Activated CD4-positive, CD25-positive, alpha-beta regulatory T cell treated with anti-CD3 and anti-CD28 coated beads, Interleukin-2, amount 50 U/mL, for 24 hours (primary cell): ENCODE measurements around the gene NRCAM.
"Not testable (repeated sequence)": the region's sequence is repeated elsewhere in the genome, so short reads cannot be mapped to it uniquely, and the experiment has no call there.

ENCODE experiments used
- ATAC-seq, 2 donors: fragments of 150-1000 bp; cut with Tn5 transposase; one replicate each; pipeline ENCODE4 v1.10.0; 2021; ENCODE audit warnings: mild to moderate bottlenecking in 1 of 2, moderate library complexity in 1 of 2

The NRCAM gene

DNA sequence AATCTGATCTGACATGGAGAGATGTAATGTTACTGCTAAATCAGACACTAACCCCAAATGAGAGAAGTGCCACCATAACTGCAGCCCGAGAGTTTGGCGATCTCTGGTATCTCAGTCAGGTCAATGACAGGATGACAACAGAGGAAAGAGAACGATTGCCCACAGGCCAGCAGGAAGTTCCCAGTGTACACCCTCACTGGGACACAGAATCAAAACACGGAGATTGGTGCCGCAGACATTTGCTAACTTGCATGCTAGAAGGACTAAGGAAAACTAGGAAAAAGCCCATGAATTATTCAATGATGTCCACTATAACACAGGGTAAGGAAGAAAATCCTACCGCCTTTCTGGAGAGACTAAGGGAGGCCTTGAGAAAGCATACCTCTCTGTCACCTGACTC is 115.8 kb downstream of the NRCAM start:
- ATAC-seq: not testable (repeated sequence)

DNA sequence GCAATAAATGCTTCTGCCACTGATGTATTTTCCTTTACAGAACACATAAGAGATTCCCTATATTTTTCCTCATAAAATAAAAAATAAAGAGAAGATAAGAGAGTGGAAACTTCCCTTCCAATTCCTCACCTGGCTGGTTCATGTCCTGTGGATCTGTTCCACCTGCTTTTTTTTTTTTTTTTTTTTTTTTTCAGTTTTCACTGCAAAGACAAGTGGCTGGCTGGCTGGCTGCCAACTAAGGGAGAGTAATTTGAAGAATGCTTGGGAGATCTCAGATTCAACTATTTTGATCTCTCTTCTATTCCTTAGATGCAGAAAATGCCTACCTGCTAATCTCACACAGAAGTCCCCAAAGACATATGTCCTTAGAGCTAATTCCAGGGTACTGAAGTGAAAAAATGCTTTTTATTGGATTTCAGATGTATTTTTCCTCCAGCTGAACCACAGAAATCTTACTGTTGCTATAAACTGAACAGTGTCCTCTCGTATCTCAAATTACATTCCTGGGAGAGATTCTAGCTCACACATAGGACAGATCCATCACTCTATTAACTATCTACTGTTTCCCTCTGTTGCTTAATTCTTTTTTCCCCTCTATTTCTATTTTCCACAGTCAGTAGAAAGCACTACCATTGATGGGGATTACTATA is 120.8 kb downstream of the NRCAM start:
- no peak for ATAC-seq

DNA sequence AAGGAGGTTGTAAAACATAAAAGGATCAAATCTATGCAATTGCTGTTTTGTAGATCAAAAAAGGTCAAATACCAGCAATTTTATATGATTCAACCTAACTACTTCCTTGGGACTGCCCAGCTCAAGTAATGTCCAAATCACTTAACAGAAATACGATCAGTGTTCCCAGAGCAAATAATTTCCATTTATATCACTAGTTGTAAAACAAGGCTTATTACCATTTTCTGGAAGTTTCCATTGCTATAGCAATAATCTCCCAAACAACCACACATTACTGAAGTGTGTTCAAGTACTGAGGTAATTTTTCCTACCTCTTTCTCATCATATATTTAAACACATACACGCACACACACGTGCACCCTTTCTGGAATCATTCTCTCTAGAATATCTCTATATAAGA is 123.3 kb downstream of the NRCAM start:
- no peak for ATAC-seq

DNA sequence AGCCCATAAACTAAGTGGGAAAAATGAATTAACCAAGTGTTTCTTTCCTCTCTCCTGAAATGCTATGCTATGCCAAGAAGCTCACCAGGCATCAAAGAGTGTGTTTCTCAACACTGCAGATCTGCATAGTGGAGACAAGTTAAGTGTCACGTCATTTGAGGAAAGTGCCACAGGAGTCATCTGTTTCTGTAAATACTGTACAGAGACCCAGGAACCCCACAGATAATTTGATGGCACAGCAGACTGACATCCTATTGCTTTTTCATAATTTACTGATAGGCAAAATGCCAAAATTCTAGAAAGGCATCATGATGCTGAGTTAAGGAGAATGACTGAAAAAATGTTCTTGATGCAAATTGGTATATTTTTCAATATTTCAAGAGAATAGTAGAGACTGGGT is 124.3 kb downstream of the NRCAM start:
- ATAC-seq: no peak

DNA sequence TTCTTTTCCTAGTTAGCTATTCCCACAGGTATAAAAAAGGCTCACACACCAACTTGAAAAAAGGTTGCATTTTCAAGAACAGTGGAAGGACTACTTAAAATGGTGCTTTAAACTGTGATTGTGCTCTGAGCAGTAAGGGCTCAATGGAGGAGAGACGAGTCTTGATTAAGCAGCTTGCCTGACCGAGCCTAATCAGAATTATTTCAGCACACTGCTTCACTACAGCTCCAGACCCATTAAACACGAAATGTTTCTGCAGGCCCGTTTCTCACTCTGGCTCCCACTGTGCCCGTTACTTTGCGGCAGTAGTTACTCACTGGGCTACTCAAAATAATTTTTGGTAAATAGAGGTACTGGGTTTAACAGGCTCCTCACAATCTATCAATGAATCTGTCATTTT is 126.0 kb downstream of the NRCAM start:
- ATAC-seq: no peak

DNA sequence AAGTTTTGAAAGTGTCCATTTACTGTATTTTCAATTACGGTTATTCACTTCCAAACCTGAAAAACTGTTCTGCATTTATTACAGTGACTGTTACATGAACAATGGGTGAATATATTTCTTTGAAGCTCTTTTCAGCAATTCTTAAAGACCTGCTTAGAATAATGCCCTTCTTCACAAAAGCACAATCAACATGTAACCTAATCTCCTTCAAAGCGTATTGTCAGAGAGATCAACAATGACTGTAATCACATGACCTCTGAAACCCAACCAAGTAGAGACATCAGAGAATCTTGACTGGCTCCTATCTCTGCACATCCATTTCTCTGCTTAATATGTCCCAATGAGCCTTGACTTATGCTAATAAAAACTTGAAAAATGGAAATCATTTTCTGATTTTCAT is 126.7 kb downstream of the NRCAM start:
- no peak for ATAC-seq

DNA sequence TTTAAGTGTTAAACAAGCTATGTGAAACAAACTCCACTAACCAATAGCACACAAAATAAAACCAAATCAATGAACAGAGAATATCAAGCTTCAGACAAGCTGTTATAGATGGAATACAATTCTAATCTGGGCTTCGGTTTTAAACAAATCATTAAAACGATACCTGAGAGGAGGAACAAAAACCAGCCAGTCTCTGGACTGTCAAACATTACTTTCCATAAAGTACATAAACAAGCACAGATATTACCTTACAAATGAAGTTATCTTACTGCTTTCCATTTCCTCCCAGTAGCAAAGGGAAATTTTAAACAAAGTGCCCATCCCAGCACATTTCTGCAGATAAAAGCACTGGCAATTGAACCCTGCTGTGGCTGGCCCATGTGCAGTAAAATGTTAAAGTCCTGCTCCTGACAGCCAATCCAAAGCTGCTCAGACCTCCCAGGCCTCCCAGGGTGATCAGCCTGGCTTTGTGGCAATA is 128.0 kb downstream of the NRCAM start:
- no peak for ATAC-seq

DNA sequence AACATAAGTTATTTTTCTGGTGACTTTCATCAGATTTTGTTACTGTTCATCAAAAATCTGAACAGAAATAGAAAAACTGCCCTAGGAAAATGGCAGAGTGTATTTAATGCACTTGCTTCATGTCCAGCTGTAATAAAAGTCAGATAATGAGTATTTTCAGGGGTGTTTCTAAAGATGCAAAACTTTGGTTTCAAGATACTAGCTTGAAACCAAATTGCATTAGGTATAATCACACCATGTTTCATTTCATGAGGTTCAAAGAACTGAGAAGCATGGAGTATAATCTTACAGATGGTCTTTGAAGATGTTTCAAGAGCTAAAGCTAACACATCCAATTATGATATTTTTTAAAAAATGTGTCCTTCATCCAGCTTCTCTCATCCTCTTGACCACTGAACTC is 128.9 kb downstream of the NRCAM start:
- no peak for ATAC-seq

DNA sequence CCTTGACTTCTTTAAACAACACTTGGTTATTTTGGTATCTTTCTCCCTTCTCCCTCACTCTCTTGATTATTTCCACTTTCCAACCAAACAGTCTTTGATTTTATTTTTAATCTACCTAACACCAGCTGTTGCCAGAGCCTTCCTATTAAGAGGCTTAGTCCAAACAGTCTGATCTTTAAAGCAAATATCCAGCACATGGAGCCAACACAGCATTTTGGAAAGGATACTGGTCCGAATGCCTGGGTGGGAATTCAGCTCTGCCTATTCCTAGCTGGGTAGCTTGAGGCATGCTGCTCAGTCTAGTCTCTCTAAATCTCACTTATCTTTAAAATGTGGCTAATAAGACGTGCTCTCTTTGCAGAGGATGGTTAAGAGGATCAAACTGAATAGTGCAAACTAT is 129.3 kb downstream of the NRCAM start:
- no peak for ATAC-seq

DNA sequence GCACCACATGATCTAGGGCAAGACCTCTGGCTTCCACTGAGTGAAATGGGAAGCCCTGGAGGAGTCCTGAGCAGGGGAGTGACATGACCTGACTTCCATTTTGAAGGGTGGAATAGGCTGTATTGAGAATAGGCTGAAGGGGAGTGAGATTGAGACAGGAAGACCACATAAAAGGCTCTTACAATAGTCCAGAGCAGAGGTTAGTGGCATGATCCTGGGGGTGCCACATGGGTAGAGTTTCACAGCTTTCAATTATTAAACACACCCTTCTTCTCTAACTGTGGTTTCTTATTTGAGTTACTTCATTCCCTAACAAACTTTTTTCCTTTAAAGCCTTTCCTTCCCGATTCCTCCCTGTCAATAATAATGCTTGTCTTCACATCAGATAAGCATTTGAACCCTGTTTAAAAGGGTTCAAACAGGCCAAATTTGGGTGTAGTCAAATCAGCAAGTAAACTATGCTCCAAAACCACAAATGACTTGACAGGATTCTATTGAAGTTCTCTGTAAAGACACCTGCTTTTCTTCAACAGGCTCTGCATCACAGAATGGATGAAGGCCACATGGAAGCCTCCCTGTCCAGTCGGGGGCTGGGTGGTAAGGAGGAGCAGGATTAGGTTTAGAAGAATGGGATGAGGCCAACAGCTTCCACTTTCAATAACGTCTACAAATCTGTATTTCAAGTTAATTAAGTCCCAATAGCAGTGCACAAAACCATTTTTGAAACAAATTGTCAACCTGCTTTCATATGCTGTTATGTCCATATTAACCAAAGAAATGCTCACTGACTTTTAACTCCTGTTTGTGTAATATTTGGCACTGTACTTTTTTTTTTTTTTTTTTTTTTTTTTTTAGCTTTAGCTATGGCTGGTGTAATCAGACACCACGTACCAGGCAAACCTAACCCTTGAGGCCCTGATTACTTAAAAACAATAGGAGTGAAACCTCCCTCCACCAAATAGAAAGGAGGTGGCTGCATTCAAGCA is 131.9 kb downstream of the NRCAM start:
- ATAC-seq: no peak

DNA sequence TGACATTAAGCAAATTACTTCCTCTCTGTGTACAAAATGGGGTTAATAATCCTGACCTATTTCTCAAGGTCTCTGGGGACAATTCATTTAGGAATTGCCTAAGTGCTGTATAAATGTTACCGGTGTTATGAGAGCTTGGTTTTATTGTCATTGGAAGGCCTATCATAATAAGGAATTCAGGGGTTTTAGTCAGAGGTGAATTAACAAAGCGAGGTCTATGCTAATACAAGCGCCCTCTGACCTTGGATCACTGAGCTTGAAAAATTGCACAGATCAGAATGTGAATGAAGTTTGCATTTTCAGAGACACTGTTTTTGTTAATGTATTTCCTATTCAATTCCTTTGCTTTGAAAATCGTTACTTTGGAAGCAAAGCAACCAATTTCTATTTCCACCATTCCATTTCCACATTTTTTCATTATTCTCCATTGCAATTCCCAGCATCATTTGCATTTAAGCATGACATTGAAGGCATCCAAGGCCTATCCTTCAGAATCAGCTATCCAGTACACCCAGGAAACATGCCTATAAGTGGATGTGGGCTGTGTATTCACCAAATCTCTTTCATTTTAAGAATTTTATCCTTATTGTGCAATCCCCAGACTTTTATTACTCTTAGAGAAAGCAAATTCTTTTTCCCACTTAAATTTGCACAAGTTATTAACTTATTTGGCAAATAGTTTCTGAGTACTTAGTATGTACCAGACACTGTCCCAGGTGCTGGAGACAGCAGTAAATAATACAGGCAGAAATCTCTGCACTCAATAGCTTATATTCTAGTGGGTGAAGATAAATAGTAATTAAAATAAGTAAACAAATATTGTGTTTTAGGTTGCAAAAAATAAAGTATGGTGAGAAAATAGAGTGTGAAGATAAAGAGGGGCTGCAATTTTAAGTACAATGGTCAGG is 133.1 kb downstream of the NRCAM start:
- no peak for ATAC-seq

DNA sequence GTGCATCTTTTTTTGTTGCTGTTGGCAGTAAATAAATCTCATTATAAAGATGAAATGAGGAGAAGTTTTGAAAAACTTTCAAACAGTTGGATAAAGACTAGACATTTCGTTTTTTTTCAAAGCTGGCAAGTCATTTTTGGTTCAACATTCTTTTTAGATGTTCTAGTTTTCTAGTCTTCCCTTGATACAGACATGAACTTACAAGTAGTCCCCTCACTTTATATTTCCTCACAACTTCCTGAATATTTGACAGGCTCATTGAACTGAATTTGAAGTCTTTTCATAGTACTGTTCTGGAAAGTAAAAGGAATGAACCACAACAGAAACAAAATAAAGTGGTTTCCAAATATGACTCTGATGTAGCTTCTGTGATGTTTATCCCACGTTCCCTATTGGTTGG is 134.2 kb downstream of the NRCAM start:
- ATAC-seq: no peak

DNA sequence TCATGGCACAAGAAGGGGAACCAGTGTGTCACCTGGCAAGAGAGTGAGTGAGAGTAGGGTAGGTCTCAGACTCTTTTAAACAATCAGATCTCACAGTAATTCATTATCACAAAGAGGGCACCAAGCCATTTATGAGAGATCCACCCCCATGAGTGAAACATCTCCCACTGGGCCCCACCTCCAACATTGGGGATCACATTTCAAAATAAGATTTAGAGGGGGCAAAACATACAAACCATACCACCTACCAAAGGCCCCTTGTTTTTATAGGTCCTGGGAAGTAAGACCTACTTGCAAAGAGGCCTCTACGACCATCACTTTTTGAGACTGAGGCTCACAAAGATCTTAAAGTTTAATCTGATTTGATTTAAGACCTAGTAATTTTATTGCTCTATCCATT is 134.9 kb downstream of the NRCAM start:
- no peak for ATAC-seq

DNA sequence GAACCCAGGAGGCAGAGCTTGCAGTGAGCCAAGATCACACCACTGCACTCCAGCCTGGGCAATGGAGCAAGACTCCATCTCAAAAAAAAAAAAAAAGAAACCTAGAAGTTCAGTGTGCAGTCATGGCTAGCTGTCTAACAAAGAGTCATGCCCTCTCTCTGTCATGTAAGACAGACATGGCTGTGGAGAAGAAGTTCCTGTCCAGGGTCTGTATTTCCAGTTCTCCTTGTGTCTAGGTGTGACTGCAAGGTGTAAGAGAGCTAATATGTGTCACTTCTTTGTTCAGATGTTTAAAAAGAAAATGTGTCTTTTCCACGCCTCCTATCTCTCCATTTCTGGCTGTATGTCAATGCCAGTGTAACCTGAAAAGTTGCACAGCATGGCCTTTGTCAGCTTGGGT is 139.5 kb downstream of the NRCAM start:
- ATAC-seq: no peak

DNA sequence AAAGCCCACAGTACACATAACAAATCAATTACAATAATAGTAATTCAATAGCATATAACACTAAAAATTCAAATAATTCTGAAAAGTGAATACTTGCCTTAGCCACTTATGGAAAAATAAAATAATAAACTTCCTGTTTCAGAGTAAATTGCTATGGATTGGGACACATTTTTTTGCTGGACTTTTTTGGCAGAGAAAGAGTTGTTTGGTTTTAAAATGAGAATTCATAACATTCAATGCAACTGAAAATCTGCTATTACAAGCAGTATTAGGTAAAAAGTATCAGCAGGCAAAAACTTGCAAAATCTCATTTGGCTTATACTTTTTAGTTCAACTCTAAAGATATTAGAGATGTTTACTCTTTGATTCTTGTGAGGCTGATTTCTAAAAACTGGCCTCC is 141.7 kb downstream of the NRCAM start:
- ATAC-seq: no peak

DNA sequence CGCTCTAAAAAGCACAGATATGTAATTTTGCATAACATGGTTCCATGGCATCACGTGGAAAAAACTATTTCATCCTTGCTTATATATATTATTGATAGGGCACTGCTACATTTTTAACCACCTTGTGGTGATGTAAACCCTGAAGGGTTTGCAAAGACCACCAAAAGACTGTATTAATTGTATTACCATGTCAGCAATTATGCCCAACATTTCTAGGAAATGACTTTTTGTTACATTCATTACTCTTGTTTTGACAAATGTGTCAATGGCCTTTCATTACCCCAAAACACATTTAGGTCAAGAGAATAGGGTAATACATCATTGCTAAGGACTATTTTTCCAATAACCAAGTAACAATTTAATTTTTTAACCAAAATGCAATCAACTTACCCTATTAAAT is 142.2 kb downstream of the NRCAM start:
- no peak for ATAC-seq

DNA sequence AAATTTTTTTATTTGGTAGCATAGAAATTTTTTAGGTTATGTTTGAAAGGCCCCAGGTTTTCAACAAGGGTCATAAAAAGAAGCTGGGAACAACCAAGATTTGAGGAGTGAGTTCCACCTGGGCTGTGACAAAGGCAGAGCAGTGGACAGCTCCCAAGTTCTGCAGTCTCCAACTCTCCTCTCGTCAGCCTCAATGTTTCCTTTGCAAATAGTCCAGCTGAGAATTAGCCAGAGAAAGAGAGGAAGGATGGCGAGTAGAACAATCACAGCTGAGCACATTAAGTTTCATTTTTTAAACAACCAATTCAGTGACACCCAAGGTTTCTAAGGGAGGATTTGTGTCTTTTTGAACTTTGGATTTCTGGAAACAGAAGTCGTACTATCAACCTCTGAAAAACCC is 143.2 kb downstream of the NRCAM start:
- ATAC-seq: no peak

DNA sequence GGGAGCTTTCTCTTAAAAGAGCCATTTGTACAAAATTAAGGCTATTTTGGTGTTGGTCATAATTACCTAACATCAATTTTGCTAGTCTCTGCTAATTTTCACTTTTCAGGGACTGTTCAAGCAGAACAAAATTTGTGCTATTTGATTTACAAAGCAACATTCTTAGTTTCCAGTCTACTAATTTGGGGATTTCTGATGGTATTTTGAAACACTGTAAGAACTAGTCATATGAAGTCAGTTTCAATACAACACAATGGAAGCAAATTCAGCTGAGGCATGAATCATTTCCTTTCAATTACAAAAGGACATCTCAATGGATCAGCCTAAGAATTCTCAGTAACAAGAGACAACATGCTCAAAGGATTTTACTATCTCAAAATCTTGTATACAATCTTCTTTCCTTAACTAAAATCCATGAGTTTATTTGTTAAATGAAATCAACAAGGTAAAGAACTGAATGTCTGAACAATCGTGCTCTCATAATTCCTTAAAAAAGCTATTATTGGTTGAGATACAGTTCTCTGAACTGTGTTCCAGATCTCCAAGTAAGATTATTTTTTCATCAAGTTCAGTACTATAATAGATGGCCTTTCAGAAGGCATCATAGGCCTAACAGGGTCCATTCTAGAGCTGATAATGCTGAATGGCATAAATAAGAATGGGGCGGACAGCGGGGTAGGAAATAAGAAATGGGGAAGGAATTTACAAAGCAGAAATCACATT is 144.6 kb downstream of the NRCAM start:
- no peak for ATAC-seq

DNA sequence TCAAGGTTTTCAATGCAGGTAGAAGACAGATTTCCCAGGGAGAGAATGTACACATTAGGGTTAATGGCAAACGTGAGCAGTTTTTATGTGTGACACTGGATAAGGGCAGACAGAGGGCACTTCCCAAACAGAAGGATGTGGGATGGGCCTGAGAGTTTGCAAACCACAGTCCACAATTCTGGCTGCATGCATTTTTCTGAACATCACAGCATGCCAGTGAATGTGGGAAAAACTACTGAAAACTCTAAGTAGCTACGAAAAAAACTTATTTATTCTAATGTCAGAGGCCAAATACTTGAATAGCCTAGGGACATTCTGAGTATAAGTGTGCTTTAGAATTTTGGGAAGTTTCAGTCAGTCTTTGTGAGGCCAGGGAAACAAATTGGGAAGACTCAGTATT is 145.9 kb downstream of the NRCAM start:
- ATAC-seq: no peak

DNA sequence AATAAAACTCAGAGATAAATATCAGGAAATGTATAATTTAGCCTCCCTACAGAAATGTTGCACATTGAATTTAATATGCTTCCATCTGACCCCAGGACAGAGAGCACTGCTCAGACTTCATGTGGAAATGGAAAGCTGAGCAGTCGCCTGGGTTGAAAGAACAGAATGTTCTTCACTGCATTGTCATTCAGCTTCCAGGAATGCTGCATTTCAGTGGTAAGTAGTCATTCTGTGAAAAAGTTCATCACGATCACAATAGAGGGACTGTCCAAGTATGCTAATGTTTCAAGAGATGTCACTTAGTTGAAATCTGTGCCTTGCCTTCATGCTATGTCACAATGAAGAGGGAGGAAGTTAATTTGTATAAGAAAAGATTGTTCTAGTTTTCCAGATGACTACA is 147.3 kb downstream of the NRCAM start:
- peak in 1 of 2 donors; percentile 24 for ATAC-seq

DNA sequence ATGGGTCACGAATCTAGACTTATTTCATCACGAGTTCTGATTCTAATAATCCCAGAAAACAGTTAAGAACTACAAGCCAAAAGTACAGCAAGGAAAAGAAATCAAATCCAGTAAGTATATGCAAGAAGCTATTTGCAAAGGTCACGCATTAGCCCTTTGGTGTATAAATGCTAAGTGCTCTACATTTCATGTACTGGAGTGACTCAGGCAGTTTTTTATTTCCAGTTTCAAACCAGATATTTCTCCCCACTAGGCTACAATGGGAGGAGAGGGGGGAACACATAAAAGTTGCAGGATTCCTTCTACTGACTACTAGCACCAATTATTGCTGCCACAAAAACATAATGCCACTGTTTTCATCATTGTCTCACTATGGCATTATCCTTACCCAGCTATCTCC is 148.0 kb downstream of the NRCAM start:
- no peak for ATAC-seq

DNA sequence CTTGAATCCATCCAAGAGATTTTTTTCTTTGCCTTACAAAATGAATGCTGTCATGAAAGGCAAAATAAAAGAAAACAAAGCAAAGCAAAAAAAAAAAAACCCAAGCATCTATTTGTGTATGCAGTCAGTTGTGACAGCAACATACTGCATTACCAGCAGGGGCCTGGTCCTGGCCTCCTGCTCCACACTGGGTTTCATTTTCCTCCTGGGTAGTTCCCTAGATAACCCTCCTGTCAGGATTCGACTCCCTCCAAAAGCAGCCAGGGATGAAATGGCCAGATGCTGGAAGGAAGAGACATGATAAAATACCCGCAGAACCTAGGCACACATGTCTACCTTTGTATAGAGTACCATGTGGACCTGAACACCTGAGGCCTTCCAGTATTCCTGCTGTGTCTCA is 148.6 kb downstream of the NRCAM start:
- ATAC-seq: no peak
